ENCODE results near the gene TPSAB1. TPM values are rescaled to one million over a fixed set of nuclear protein-coding genes. Genes with fewer than 3 reads are reported as not detected.
"Not testable (repeated sequence)": the region's sequence is repeated elsewhere in the genome, so short reads cannot be mapped to it uniquely, and the experiment has no call there.

The TPSAB1 gene
- polyA plus RNA-seq, 3 donors = not detected

DNA sequence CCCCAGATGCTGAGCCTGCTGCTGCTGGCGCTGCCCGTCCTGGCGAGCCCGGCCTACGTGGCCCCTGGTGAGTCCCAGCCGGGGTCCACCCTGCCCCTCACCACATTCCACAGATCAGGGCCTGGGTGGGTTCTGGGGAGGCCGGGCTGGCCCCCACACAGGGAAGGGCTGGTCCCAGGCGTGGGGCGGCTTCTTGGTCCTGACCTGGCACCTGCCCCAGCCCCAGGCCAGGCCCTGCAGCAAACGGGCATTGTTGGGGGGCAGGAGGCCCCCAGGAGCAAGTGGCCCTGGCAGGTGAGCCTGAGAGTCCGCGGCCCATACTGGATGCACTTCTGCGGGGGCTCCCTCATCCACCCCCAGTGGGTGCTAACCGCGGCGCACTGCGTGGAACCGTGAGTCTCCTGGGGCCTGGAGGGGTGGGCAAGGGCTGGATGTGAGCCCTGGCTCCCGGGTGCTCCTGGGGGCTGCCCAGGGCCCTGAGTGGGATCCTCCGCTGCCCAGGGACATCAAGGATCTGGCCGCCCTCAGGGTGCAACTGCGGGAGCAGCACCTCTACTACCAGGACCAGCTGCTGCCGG lies 15.9 kb downstream of the TPSAB1 start:
- H3K27ac Mint-ChIP-seq; H3K9me3 Mint-ChIP-seq; intact Hi-C loops (cut with micrococcal nuclease): not testable (repeated sequence)

DNA sequence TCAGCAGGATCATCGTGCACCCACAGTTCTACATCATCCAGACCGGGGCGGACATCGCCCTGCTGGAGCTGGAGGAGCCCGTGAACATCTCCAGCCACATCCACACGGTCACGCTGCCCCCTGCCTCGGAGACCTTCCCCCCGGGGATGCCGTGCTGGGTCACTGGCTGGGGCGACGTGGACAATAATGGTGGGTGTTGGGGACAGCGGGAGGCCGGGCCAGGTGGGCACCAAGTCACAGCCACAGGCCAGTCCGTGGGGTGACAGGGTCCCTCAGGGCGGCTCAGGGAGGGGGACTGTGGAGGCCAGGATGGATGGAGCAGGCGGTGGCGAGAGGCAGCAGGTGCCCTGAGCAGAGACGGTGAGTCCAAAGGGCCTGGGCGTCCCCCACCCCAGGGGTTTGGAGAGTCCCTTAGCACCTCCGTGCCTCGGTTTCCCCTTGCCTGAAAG lies 16.4 kb downstream of the TPSAB1 start:
- H3K4me3 Mint-ChIP-seq = no peak overlapping the region
- no peak for DNase-seq
- peaks cover 4% of the 10 kb centered on the region for H3K4me1 Mint-ChIP-seq
- Histone ChIP-seq H3K79me2 (ENCODE audit: insufficient read depth, low read length) (no peaks in the 10 kb centered on the region), H3K36me3 (replicated peaks in 1 of 2; ENCODE audit: control insufficient read depth in 1 of 2, insufficient read depth in 2 of 2, low read length in 2 of 2) (no peaks in the 10 kb centered on the region), H3K9ac (ENCODE audit: insufficient read depth, low read length, poor library complexity, severe bottlenecking) (no peak overlapping the region), H3K4me3 (replicated peaks in 1 of 3; ENCODE audit: low read depth in 2 of 3, low read length in 3 of 3) (no peak overlapping the region), H3K4me2 (replicated peaks; ENCODE audit: extremely low read depth, low read length, poor library complexity, severe bottlenecking) (no peak overlapping the region), H2AFZ (ENCODE audit: insufficient read depth, low read depth, low read length, poor library complexity, severe bottlenecking) (no peak overlapping the region), H4K20me1 (ENCODE audit: insufficient read depth, low read length) (no peaks in the 10 kb centered on the region), H3K27ac (ENCODE audit: low read depth in 1 of 2, low read length in 2 of 2) (no peak overlapping the region), H3K27me3 (ENCODE audit: control insufficient read depth in 2 of 2, insufficient read depth in 2 of 2, low read length in 2 of 2) (peaks cover 0 to 32% of the 10 kb centered on the region in 2 donors), H3K4me1 (ENCODE audit: control insufficient read depth in 1 of 2, insufficient read depth in 2 of 2, low read length in 2 of 2) (no peaks in the 10 kb centered on the region), H3K9me3 (replicated peaks in 1 of 2; ENCODE audit: control insufficient read depth in 1 of 2, insufficient read depth in 1 of 2, low read length in 2 of 2) (no peaks in the 10 kb centered on the region)
- no peak overlapping the region for H3K27ac Mint-ChIP-seq
- peaks cover 23 to 43% (median 28%) of the 10 kb centered on the region in 3 donors for H3K27me3 Mint-ChIP-seq (ENCODE audit: low read depth in 3 of 3)
- TF ChIP-seq, protein P1, sequence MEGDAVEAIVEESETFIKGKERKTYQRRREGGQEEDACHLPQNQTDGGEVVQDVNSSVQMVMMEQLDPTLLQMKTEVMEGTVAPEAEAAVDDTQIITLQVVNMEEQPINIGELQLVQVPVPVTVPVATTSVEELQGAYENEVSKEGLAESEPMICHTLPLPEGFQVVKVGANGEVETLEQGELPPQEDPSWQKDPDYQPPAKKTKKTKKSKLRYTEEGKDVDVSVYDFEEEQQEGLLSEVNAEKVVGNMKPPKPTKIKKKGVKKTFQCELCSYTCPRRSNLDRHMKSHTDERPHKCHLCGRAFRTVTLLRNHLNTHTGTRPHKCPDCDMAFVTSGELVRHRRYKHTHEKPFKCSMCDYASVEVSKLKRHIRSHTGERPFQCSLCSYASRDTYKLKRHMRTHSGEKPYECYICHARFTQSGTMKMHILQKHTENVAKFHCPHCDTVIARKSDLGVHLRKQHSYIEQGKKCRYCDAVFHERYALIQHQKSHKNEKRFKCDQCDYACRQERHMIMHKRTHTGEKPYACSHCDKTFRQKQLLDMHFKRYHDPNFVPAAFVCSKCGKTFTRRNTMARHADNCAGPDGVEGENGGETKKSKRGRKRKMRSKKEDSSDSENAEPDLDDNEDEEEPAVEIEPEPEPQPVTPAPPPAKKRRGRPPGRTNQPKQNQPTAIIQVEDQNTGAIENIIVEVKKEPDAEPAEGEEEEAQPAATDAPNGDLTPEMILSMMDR (IDR thresholded peaks at IDR 0.05) = no peak
- 90% methylated on average over 13 of the region's 22 CpGs for WGBS (ENCODE audit: insufficient coverage)
- H3K36me3 Mint-ChIP-seq = no peaks in the 10 kb centered on the region
- intact Hi-C loops (cut with micrococcal nuclease) = no loop called here
- H3K9me3 Mint-ChIP-seq = peaks cover 0 to 4% (median 0%) of the 10 kb centered on the region in 7 donors

More for the DNA sequence above, 15.9 kb downstream of the TPSAB1 start:
- not testable (repeated sequence) for H3K4me1 Mint-ChIP-seq; H2AFZ ChIP-seq (ENCODE audit: insufficient read depth, low read depth, low read length, poor library complexity, severe bottlenecking); H3K9me3 ChIP-seq (replicated peaks in 1 of 2; ENCODE audit: control insufficient read depth in 1 of 2, insufficient read depth in 1 of 2, low read length in 2 of 2); H3K4me3 ChIP-seq (replicated peaks in 1 of 3; ENCODE audit: low read depth in 2 of 3, low read length in 3 of 3); H3K9ac ChIP-seq (ENCODE audit: insufficient read depth, low read length, poor library complexity, severe bottlenecking); H3K4me2 ChIP-seq (replicated peaks; ENCODE audit: extremely low read depth, low read length, poor library complexity, severe bottlenecking); H3K4me1 ChIP-seq (ENCODE audit: control insufficient read depth in 1 of 2, insufficient read depth in 2 of 2, low read length in 2 of 2); H4K20me1 ChIP-seq (ENCODE audit: insufficient read depth, low read length); H3K79me2 ChIP-seq (ENCODE audit: insufficient read depth, low read length); H3K36me3 Mint-ChIP-seq; H3K36me3 ChIP-seq (replicated peaks in 1 of 2; ENCODE audit: control insufficient read depth in 1 of 2, insufficient read depth in 2 of 2, low read length in 2 of 2); DNase-seq; H3K27ac ChIP-seq (ENCODE audit: low read depth in 1 of 2, low read length in 2 of 2); H3K4me3 Mint-ChIP-seq
- H3K27me3 ChIP-seq (ENCODE audit: control insufficient read depth in 2 of 2, insufficient read depth in 2 of 2, low read length in 2 of 2) = peaks cover 0 to 27% of the 10 kb centered on the region in 2 donors
- peaks cover 20 to 38% (median 24%) of the 10 kb centered on the region in 3 donors for H3K27me3 Mint-ChIP-seq (ENCODE audit: low read depth in 3 of 3)
- 86% methylated on average over 3 of the region's 23 CpGs for WGBS (ENCODE audit: insufficient coverage)
